HG02623 (cell line): Measurements from ENCODE around the gene SLC25A24.
"Not testable (repeated sequence)": the region's sequence is repeated elsewhere in the genome, so short reads cannot be mapped to it uniquely, and the experiment has no call there.

Source experiments
- ATAC-seq: cut with Tn5 transposase; IDR thresholded peaks from one replicate; pipeline ENCODE4 v1.9.1; 2021; ENCODE audit warnings: moderate library complexity; ENCODE audit not compliant: unreplicated experiment

Gene SLC25A24

GRCh38 chr1:108199201-108199691, 897 bp downstream of the SLC25A24 start:
- no peak for ATAC-seq

- no peak for ATAC-seq
These were observed 6.1 kb downstream of the SLC25A24 start for GRCh38 chr1:108194051-108194450.

GRCh38 chr1:108193333-108193732, 6.8 kb downstream of the SLC25A24 start:
- no peak for ATAC-seq

GRCh38 chr1:108192581-108192980, 7.6 kb downstream of the SLC25A24 start:
- no peak for ATAC-seq

- no peak for ATAC-seq
These were observed 9.3 kb downstream of the SLC25A24 start for GRCh38 chr1:108190686-108191416.

GRCh38 chr1:108190001-108190634, 10.0 kb downstream of the SLC25A24 start:
- no peak for ATAC-seq

GRCh38 chr1:108188801-108189200, 11.3 kb downstream of the SLC25A24 start:
- ATAC-seq = no peak

GRCh38 chr1:108182959-108183700, 17.0 kb downstream of the SLC25A24 start:
- ATAC-seq = no peak

GRCh38 chr1:108179018-108179417, 21.1 kb downstream of the SLC25A24 start:
- ATAC-seq = no peak

- not testable (repeated sequence) for ATAC-seq
These were observed 37.7 kb downstream of the SLC25A24 start for GRCh38 chr1:108162409-108162808.

- ATAC-seq = not testable (repeated sequence)
These were observed 40.2 kb downstream of the SLC25A24 start for GRCh38 chr1:108159951-108160350.

- no peak for ATAC-seq
These were observed 41.2 kb downstream of the SLC25A24 start for GRCh38 chr1:108158893-108159453.

- no peak for ATAC-seq
These were observed 45.8 kb downstream of the SLC25A24 start for GRCh38 chr1:108154314-108154713.

- no peak for ATAC-seq
These were observed 47.3 kb downstream of the SLC25A24 start for GRCh38 chr1:108152782-108153222.

- no peak for ATAC-seq
These were observed 48.6 kb downstream of the SLC25A24 start for GRCh38 chr1:108151548-108151947.

GRCh38 chr1:108149796-108150467, 50.2 kb downstream of the SLC25A24 start:
- no peak for ATAC-seq

- not testable (repeated sequence) for ATAC-seq
These were observed 55.6 kb downstream of the SLC25A24 start for GRCh38 chr1:108144569-108144968.

- ATAC-seq = no peak
These were observed 57.3 kb downstream of the SLC25A24 start for GRCh38 chr1:108142773-108143394.

- no peak for ATAC-seq
These were observed 57.9 kb downstream of the SLC25A24 start for GRCh38 chr1:108142258-108142657.

- no peak for ATAC-seq
These were observed 58.5 kb downstream of the SLC25A24 start for GRCh38 chr1:108141621-108142020.
